HG02623 (cell line): Measurements from ENCODE around the gene CHCT1.
"Not testable (repeated sequence)": the region's sequence is repeated elsewhere in the genome, so short reads cannot be mapped to it uniquely, and the experiment has no call there.

Experiments
- ATAC-seq: cut with Tn5 transposase; IDR thresholded peaks from one replicate; pipeline ENCODE4 v1.9.1; 2021; ENCODE audit warnings: moderate library complexity; ENCODE audit not compliant: unreplicated experiment

Gene CHCT1

GRCh38 chr17:60398227-60398959 lies 23.9 kb upstream of the CHCT1 start:
- no peak for ATAC-seq

DNA sequence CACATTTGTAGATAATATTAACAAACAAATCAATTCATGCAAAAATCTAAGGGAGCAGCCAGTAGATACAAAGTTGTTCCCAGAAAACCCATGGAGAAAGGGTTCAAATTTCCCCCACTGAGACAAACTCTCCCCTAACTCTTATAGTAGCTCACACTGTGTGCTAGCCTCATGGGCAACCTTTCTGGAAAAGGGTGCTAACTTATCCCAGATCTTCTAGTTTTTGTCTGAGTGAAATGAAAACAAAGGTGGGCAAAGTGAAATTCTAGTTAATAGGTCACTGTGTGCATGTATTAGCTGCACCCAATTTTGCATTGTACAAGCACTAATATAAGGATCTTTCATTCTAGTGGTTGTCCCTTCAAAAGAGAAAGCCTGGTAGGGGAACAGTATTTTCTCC lies 20.5 kb upstream of the CHCT1 start:
- no peak for ATAC-seq

DNA sequence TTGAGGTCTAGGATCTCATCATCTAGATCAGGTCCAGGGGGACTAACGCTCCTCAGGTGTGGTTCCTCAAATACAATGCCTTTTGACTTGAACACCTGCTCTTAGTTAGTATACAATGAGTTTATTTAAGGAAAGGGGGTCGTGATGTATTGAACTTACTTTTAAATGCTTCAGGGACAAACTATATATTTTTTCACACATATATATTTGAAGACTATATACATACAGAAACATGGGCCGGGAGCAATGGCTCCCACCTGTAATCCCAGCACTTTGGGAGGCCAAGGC lies 18.8 kb upstream of the CHCT1 start:
- ATAC-seq, result no peak

- ATAC-seq, result no peak
These were observed 18.3 kb upstream of the CHCT1 start for GRCh38 chr17:60403962-60404361.

GRCh38 chr17:60406887-60407286 lies 15.4 kb upstream of the CHCT1 start:
- no peak for ATAC-seq

GRCh38 chr17:60410001-60410400 lies 12.3 kb upstream of the CHCT1 start:
- no peak for ATAC-seq

DNA sequence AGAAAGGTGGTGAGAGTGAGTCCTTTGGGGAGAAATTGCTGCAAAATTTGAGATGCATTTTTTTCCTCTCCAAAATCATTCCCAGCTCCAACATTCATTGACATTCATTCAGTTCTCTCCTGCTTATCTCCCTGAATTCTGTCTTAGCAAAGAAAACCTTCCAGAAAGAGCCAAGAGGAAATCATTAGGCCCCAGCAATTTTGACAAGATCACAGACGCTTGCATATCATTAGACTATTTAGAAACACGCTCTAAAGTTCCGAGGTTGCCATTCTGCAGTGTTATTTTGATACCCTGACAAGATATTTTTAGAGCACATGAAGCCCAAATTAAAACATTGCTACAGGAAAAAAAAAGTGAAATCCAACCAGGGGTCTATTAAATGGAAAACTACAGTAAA lies 9.6 kb upstream of the CHCT1 start:
- ATAC-seq, result no peak

GRCh38 chr17:60415146-60415545 lies 7.1 kb upstream of the CHCT1 start:
- ATAC-seq, result no peak

DNA sequence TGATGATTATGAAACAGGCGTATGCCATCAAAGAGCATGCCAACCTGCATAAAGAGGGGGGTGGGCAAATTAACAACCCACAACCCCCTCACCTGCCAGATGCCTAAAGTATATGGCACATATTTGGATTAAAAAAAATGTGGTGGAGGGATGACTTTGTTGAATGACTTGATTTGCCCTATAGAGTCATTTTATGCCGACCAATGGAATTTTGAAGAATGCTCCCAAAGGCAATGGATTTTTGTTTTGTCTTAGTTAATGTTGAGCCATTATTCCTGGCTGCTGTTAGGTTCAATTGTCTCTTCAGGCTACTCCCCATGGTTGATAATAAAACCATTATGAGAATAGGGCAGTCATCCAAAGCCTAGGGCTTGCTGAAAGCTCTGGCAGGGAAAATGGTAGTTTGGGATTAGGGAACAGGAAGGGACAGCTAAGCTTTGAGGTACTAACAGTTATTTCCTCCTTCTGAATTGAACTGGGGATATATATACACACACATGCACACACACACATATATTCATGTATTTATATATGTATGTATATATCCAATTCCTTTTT lies 5.8 kb upstream of the CHCT1 start:
- no peak for ATAC-seq

DNA sequence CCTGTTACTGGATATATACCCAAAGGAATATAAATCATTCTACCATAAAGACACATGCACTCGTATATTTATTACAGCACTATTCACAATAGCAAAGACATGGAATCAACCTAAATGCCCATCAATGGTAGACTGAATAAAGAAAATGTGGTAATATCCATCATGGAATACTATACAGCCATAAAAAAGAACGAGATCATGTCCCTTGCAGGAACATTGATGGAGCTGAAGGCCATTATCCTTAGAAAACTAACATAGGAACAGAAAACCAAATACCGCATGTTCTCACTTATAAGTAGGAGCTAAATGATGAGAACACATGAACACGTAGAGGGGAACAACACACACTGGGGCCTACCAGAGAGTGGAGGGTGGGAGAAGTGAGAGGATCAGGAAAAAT lies 3.3 kb upstream of the CHCT1 start:
- not testable (repeated sequence) for ATAC-seq

GRCh38 chr17:60419875-60420274 lies 2.4 kb upstream of the CHCT1 start:
- ATAC-seq, result not testable (repeated sequence)

DNA sequence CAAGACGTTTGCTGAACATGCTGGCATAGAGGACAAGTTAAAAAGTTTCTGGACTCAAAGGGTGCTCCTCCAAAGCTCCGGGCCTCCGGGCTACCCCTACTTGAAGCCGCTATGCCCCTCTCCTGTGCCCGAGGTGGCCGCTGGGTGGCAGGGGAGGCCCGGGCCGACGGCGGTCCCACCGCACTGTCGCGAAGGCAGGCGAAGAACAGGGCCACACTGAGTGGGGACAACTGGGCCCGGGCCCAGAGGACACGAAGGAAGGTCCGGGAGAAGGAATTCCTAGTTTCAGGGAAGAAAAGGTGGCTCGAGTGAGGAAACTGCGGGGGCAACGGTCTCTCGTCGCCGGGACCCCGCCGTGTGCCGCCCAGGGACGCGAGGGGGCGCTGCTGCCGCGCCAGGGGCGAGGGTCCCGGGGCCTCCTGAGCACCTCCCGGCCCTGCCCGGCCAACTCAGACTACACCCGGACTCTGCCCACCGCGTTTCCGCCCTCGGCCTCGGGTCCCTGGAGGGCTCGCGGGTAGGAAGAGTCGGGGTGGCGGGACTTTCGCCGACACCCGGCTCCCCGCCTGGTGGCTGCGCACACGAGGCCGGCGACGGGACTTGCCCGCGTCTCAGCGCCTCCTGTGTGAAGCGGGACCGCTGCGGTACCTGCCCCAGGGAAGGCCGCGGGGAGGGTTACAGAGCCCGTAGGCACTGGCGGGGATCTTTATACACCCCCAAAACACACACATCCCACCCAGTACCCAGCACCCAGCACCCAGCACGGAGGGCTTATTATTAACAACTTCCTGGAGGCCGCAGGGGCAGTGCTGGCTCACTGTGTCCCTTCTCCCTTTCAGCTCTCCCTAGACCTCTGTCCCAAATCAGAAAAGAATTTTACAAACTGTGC lies 772 bp upstream of the CHCT1 start:
- ATAC-seq, result peak; percentile 88

- no peak for ATAC-seq
These were observed 1.6 kb downstream of the CHCT1 start for GRCh38 chr17:60423865-60424264.

DNA sequence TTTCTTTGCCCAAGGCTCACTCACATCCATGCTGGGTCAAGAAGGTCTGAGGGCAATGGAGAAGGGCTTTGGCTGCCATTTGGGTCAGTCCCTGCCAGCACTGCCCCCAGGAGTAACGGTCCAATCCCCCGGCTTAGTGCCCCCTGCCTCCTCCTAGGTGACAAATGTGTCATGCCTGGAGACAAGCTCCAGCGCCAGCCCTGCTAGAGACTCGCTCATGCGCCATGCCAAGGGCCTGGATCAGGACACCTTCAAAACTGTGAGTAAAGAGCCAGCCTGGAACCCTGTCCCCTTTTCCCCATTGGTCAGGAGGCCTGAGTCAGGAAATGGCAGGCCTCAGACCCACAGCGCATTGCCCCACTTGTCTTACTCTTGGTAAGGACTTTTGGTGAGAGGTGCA lies 3.3 kb downstream of the CHCT1 start:
- no peak for ATAC-seq

DNA sequence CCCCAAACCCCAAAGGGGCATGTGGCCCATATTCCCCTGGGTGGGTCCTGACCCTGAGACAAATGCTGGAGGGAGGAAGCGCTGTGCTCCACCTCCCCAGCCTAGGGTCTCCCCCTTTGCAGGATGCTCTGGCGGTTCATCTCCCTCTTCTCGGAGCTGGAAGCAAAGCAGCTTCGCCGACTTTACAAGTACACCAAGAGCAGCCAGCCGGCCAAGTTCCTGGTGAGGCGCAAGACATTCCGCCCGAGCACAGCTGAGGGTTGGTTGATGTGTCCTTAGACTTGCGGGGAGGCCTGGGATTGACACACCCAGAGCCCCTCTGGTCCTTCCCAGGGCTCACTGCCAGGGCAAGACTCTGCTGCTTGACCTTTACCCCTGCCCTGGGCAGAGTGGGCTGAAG lies 4.3 kb downstream of the CHCT1 start:
- no peak for ATAC-seq

- ATAC-seq, result not testable (repeated sequence)
These were observed 6.2 kb downstream of the CHCT1 start for GRCh38 chr17:60428491-60428890.

DNA sequence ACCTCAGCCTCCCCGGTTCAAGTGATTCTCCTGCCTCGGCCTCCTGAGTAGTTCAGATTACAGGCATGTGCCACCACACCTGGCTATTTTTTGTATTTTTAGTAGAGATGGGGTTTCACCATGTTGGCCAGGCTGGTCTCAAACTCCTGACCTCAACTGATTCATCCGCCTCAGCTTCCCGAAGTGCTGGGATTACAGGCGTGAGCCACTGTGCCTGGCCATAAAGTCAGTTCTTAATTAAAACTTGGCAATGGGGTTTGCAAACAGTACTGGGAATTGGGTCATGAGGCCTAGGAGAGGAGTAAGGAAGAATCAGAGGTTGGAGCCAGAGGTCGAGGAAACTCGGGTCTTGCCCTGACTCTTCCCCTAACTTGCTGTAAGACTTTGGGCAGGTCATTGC lies 8.3 kb downstream of the CHCT1 start:
- ATAC-seq, result not testable (repeated sequence)

- ATAC-seq, result not testable (repeated sequence)
These were observed 11.0 kb downstream of the CHCT1 start for GRCh38 chr17:60433021-60433997.

- no peak for ATAC-seq
These were observed 13.2 kb downstream of the CHCT1 start for GRCh38 chr17:60435244-60436167.

GRCh38 chr17:60436676-60437075 lies 14.4 kb downstream of the CHCT1 start:
- no peak for ATAC-seq
